NK-92 (cell line): ENCODE results near the gene WASF2.
"Not testable (repeated sequence)": the region's sequence is repeated elsewhere in the genome, so short reads cannot be mapped to it uniquely, and the experiment has no call there.

ENCODE experiments used
- DNase-seq: peaks from one replicate; lab custom pipeline; 2025; ENCODE audit not compliant: unreplicated experiment; lab: John Stamatoyannopoulos, UW

WASF2 gene

GRCh38 chr1:27489973-27490741 is at the start of gene WASF2:
TSS of gene WASF2 (minus strand) at chr1:27490167. CDS start at chr1:27428890, 61,277 bp downstream.
- peak; percentile 71 for DNase-seq

- DNase-seq: no peak
Measured at GRCh38 chr1:27538793-27539192, 48.8 kb upstream of the WASF2 start.

- DNase-seq: not testable (repeated sequence)
Measured at GRCh38 chr1:27538305-27538676, 48.3 kb upstream of the WASF2 start.

- DNase-seq: no peak
Measured at GRCh38 chr1:27536767-27537166, 46.8 kb upstream of the WASF2 start.

GRCh38 chr1:27536010-27536757 is 46.2 kb upstream of the WASF2 start:
- DNase-seq: no peak

GRCh38 chr1:27535386-27535785 is 45.4 kb upstream of the WASF2 start:
- no peak for DNase-seq

- DNase-seq: no peak
Measured at GRCh38 chr1:27531959-27532685, 42.2 kb upstream of the WASF2 start.

GRCh38 chr1:27530192-27530591 is 40.2 kb upstream of the WASF2 start:
- no peak for DNase-seq

- DNase-seq: no peak
Measured at GRCh38 chr1:27529704-27530018, 39.7 kb upstream of the WASF2 start.

- no peak for DNase-seq
Measured at GRCh38 chr1:27528818-27529703, 39.1 kb upstream of the WASF2 start.

- no peak for DNase-seq
Measured at GRCh38 chr1:27527890-27528817, 38.2 kb upstream of the WASF2 start.

GRCh38 chr1:27527223-27527889 is 37.4 kb upstream of the WASF2 start:
- no peak for DNase-seq

GRCh38 chr1:27526569-27527222 is 36.7 kb upstream of the WASF2 start:
- DNase-seq: no peak

GRCh38 chr1:27525296-27526272 is 35.6 kb upstream of the WASF2 start:
- no peak for DNase-seq

- no peak for DNase-seq
Measured at GRCh38 chr1:27523337-27524020, 33.5 kb upstream of the WASF2 start.

- DNase-seq: no peak
Measured at GRCh38 chr1:27522432-27523336, 32.7 kb upstream of the WASF2 start.
